HEK293 (cell line): ENCODE measurements around the gene RASA3.
A peak's percentile ranks its signal among the peaks of the same experiment; 100 is the strongest.

Experiments used
- CTCF ChIA-PET: fragments of 350-600 bp; formaldehyde crosslinking; extraction: SDS; loops from one replicate; lab custom pipeline; 2021; ENCODE audit warnings: antibody characterized with exemption; lab: Yijun Ruan, JAX
- POLR2A ChIA-PET: fragments of 300-600 bp; formaldehyde crosslinking; extraction: SDS; loops from one replicate; lab custom pipeline; 2020; ENCODE audit warnings: antibody characterized with exemption, inconsistent platforms; lab: Yijun Ruan, JAX
- H3K27ac ChIP-seq: fragments of 200-500 bp; sonication (Bioruptor generic); 2 replicates; pipeline ENCODE4 v1.5.1; 2014; ENCODE audit warnings: low read depth, low read length, control low read depth, inconsistent platforms; ENCODE audit errors: extremely low read depth
- H3K36me3 ChIP-seq, 2 experiments: fragments of 200-500 bp in 1 of 2; sonication (Bioruptor generic) in 1 of 2; 1 replicate in 1 of 2; 2 replicates in 1 of 2; pipeline ENCODE4 v1.5.1; 2014 to 2017; ENCODE audit warnings: inconsistent platforms in 2 of 2, low read length in 2 of 2; ENCODE audit not compliant: control insufficient read depth in 2 of 2, insufficient read depth in 1 of 2
- H3K4me1 ChIP-seq: fragments of 200-500 bp; sonication (Bioruptor generic); 2 replicates; pipeline ENCODE4 v1.5.1; 2014; ENCODE audit warnings: mild to moderate bottlenecking, low read length, inconsistent platforms; ENCODE audit not compliant: control insufficient read depth, insufficient read depth
- H3K4me3 ChIP-seq: 2 replicates; pipeline ENCODE4 v1.5.1; 2011; ENCODE audit warnings: low read depth, mild to moderate bottlenecking, control low read depth, low read length, moderate library complexity
- H3K9me3 ChIP-seq: fragments of 200-500 bp; sonication (Bioruptor generic); 2 replicates; pipeline ENCODE4 v1.5.1; 2014; ENCODE audit warnings: low read depth, low read length, inconsistent platforms; ENCODE audit not compliant: control insufficient read depth, insufficient read depth
- GFI1B ChIP-seq: fragments of 450-650 bp; formaldehyde crosslinking; IDR thresholded peaks from 2 replicates; pipeline ENCODE4 v1.5.1; 2016; ENCODE audit warnings: missing biosample characterization, missing genetic modification characterization
- GLIS2 ChIP-seq: fragments of 450-650 bp; formaldehyde crosslinking; IDR thresholded peaks from 2 replicates; pipeline ENCODE4 v1.5.1; 2016; ENCODE audit warnings: missing biosample characterization, missing genetic modification characterization
- OVOL3 ChIP-seq: fragments of 450-650 bp; formaldehyde crosslinking; IDR thresholded peaks from 2 replicates; pipeline ENCODE4 v1.5.1; 2016; ENCODE audit warnings: missing biosample characterization, missing genetic modification characterization
- REPIN1 ChIP-seq: fragments of 450-650 bp; formaldehyde crosslinking; IDR thresholded peaks from 2 replicates; pipeline ENCODE4 v1.5.1; 2017; ENCODE audit warnings: missing biosample characterization, missing genetic modification characterization, low read depth
- WT1 ChIP-seq: fragments of 450-650 bp; formaldehyde crosslinking; IDR thresholded peaks from 2 replicates; pipeline ENCODE4 v1.5.1; 2016; ENCODE audit warnings: missing biosample characterization, missing genetic modification characterization
- ZNF112 ChIP-seq: fragments of 450-650 bp; formaldehyde crosslinking; IDR thresholded peaks from 2 replicates; pipeline ENCODE4 v1.5.0; 2017; ENCODE audit warnings: missing biosample characterization, missing genetic modification characterization
- ZNF596 ChIP-seq: fragments of 450-650 bp; IDR thresholded peaks from 2 replicates; pipeline ENCODE4 v1.5.0; 2018; ENCODE audit warnings: missing biosample characterization, mild to moderate bottlenecking, missing genetic modification characterization, moderate library complexity
- ZNF660 ChIP-seq: fragments of 450-650 bp; IDR thresholded peaks from 2 replicates; pipeline ENCODE4 v1.5.1; 2018; ENCODE audit warnings: missing biosample characterization, mild to moderate bottlenecking, missing genetic modification characterization
- ZNF837 ChIP-seq: fragments of 450-650 bp; formaldehyde crosslinking; IDR thresholded peaks from 2 replicates; pipeline ENCODE4 v1.5.1; 2016; ENCODE audit warnings: missing biosample characterization, missing genetic modification characterization
- TF ChIP-seq, protein P1 (sequence below): fragments of 450-650 bp; formaldehyde crosslinking; IDR thresholded peaks from 2 replicates; pipeline ENCODE4 v1.5.1; 2016; ENCODE audit warnings: missing biosample characterization, missing genetic modification characterization
- TF ChIP-seq, protein P2 (sequence below): fragments of 450-650 bp; formaldehyde crosslinking; IDR thresholded peaks from 2 replicates; pipeline ENCODE4 v1.5.1; 2017; ENCODE audit warnings: missing biosample characterization, mild to moderate bottlenecking, missing genetic modification characterization, moderate library complexity
- TF ChIP-seq, protein P3 (sequence below): fragments of 450-650 bp; formaldehyde crosslinking; IDR thresholded peaks from 2 replicates; pipeline ENCODE4 v1.5.1; 2017; ENCODE audit warnings: missing biosample characterization, missing genetic modification characterization

Gene RASA3

DNA sequence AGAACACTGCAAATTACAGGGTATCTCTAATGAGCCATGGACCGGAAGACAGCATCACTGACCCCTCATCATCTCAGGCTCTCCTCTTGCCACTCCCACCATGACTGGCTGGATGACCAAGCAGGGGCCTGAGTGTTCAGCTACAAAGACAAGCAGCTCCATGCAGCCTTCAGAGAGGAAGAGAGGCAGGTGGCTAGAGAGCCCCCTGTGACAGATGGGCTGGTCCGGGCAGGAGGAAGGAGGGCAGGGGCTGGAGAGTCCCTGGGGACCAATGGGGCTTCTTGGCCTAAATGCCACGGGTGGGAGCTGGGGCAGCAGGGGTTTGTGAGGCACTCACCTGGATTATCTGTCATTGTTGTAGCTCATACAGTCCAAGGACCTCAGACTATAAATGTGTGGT is 12.8 kb upstream of the RASA3 start:
- TF ChIP-seq GFI1B (tag by site-specific recombination), result no peak
- TF ChIP-seq, protein P1, sequence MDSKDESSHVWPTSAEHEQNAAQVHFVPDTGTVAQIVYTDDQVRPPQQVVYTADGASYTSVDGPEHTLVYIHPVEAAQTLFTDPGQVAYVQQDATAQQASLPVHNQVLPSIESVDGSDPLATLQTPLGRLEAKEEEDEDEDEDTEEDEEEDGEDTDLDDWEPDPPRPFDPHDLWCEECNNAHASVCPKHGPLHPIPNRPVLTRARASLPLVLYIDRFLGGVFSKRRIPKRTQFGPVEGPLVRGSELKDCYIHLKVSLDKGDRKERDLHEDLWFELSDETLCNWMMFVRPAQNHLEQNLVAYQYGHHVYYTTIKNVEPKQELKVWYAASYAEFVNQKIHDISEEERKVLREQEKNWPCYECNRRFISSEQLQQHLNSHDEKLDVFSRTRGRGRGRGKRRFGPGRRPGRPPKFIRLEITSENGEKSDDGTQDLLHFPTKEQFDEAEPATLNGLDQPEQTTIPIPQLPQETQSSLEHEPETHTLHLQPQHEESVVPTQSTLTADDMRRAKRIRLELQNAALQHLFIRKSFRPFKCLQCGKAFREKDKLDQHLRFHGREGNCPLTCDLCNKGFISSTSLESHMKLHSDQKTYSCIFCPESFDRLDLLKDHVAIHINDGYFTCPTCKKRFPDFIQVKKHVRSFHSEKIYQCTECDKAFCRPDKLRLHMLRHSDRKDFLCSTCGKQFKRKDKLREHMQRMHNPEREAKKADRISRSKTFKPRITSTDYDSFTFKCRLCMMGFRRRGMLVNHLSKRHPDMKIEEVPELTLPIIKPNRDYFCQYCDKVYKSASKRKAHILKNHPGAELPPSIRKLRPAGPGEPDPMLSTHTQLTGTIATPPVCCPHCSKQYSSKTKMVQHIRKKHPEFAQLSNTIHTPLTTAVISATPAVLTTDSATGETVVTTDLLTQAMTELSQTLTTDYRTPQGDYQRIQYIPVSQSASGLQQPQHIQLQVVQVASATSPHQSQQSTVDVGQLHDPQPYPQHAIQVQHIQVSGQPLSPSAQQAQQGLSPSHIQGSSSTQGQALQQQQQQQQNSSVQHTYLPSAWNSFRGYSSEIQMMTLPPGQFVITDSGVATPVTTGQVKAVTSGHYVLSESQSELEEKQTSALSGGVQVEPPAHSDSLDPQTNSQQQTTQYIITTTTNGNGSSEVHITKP (tag by site-specific recombination), result peak; percentile 61
- Histone ChIP-seq H3K4me1 (no peaks in the 10 kb centered on the region), H3K27ac (no peak overlapping the region), H3K9me3 (no peaks in the 10 kb centered on the region), H3K36me3 (no peaks in the 10 kb centered on the region), H3K4me3 (no peak overlapping the region)
- ChIA-PET POLR2A (no interaction called here), CTCF (no interaction called here)

DNA sequence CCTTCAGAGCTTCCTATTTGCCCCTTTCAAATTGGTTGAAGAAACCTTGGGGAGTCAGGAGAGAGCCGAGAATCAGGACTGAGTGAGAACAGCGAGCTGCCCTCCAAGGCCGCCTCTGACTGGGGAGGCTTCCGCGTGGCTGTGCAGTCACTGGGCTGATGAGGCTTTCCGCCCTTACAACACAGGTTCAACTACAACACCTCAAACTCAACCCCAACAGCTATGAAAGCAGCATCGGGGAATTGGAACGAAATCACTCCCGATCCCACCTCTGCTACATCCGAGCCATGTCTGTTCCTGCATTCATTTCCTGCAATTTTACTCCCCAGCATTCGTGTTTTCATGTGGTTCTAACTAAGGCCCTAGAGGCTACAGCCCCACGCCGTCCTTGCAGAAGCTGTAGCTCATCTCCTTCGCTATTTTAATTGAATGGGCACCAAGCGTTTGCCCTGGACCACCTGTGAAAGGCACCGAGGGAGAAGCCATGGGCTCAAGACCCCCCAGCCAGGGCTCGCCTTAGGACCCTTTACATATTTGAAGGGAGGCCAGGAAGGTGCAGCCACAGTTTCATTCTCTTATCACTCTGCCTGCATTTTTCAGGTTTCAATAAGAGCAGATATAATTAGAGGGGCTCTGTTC is 12.3 kb upstream of the RASA3 start:
- H3K36me3 ChIP-seq, result no peaks in the 10 kb centered on the region
- no peaks in the 10 kb centered on the region for H3K4me1 ChIP-seq
- no peak overlapping the region for H3K27ac ChIP-seq
- TF ChIP-seq ZNF837 (no peak), ZNF660 (tag by site-specific recombination) (no peak), OVOL3 (tag by site-specific recombination) (no peak), REPIN1 (tag by site-specific recombination) (no peak), ZNF596 (tag by site-specific recombination) (no peak), WT1 (no peak), ZNF112 (tag by site-specific recombination) (no peak)
- TF ChIP-seq, protein P2, sequence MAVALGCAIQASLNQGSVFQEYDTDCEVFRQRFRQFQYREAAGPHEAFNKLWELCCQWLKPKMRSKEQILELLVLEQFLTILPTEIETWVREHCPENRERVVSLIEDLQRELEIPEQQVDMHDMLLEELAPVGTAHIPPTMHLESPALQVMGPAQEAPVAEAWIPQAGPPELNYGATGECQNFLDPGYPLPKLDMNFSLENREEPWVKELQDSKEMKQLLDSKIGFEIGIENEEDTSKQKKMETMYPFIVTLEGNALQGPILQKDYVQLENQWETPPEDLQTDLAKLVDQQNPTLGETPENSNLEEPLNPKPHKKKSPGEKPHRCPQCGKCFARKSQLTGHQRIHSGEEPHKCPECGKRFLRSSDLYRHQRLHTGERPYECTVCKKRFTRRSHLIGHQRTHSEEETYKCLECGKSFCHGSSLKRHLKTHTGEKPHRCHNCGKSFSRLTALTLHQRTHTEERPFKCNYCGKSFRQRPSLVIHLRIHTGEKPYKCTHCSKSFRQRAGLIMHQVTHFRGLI, result no peak
- no peaks in the 10 kb centered on the region for H3K9me3 ChIP-seq
- POLR2A ChIA-PET, result no interaction called here
- H3K4me3 ChIP-seq, result no peak overlapping the region
- CTCF ChIA-PET, result interaction anchor here (0.6 kb wide), 2 partner anchors 73 to 75 kb away, joined by 3 read pairs; no protein-coding TSS in a partner anchor

DNA sequence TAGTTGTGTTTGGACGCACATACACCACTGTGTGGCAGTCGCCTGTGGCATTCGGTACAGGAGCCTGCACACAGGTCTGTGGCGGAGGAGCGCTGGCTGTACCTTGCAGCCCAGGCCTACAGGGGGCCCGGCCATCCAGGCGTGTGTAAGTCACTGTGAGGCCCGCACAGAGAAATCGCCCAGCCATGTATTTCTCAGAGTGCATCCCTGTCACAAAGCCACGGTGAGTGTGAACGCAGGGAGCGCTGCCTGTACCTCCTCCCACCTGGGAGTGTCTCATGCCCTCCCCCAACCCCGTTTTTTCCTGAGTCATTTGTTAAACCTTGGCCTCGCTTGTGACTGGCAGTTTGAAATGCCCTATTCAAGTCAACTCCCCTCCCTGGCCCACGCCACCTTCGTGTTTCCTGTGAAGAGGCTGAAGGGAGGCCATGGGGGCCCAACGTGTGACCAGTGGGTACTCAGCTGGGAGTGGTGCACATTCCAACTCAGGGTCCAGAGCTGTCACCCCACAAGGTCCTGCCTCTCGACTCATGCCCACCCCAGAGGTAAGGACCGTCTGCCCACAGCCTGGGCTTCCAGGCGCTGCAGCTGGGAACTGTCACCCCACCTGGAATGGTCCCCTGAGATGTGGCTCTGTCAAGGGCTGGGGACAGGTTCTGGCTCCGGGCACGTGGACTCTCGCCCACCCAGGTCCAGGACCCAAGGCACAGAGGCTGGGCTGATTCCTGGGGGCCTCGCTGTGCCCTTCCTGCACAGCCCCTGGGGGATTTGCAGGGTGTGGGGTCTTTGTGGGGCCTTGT is 11.6 kb upstream of the RASA3 start:
- Histone ChIP-seq H3K4me1 (no peaks in the 10 kb centered on the region), H3K36me3 (no peaks in the 10 kb centered on the region), H3K27ac (no peak overlapping the region), H3K4me3 (no peak overlapping the region), H3K9me3 (no peaks in the 10 kb centered on the region)
- CTCF ChIA-PET, result interaction anchor here (0.6 kb wide), 2 partner anchors 72 to 76 kb away, joined by 3 read pairs; no protein-coding TSS in a partner anchor
- POLR2A ChIA-PET, result no interaction called here
- TF ChIP-seq GLIS2, result 0 out of 2 replicates have a peak, but pooled peaks have one; percentile 25
- TF ChIP-seq, protein P3, sequence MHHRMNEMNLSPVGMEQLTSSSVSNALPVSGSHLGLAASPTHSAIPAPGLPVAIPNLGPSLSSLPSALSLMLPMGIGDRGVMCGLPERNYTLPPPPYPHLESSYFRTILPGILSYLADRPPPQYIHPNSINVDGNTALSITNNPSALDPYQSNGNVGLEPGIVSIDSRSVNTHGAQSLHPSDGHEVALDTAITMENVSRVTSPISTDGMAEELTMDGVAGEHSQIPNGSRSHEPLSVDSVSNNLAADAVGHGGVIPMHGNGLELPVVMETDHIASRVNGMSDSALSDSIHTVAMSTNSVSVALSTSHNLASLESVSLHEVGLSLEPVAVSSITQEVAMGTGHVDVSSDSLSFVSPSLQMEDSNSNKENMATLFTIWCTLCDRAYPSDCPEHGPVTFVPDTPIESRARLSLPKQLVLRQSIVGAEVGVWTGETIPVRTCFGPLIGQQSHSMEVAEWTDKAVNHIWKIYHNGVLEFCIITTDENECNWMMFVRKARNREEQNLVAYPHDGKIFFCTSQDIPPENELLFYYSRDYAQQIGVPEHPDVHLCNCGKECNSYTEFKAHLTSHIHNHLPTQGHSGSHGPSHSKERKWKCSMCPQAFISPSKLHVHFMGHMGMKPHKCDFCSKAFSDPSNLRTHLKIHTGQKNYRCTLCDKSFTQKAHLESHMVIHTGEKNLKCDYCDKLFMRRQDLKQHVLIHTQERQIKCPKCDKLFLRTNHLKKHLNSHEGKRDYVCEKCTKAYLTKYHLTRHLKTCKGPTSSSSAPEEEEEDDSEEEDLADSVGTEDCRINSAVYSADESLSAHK (tag by site-specific recombination), result no peak
